Calu3 (cell line): ENCODE measurements around the gene AMN. TPM values are rescaled to one million over a fixed set of nuclear protein-coding genes. Genes with fewer than 3 reads are reported as not detected.

Experiments used
- BruUV-seq: library from RNA; stranded (reverse); fragments of 400-500 nt; replicated peaks from 2 replicates; lab custom pipeline; 2021; lab: Mats Ljungman, UMichigan
- CTCF ChIA-PET: fragments of 300-600 bp; sonication (Branson Sonifier 250); formaldehyde crosslinking; loops from one replicate; lab custom pipeline; 2022; ENCODE audit warnings: antibody characterized with exemption; lab: Charles Lee
- DNase-seq: peaks from one replicate; pipeline ENCODE4 v3.0.0; 2022
- H3K27ac Mint-ChIP-seq: one replicate; pipeline ENCODE4 v1.8.0; 2022; ENCODE audit warnings: mixed read lengths; ENCODE audit not compliant: unreplicated experiment
- H3K27me3 Mint-ChIP-seq: one replicate; pipeline ENCODE4 v1.8.0; 2022; ENCODE audit warnings: mixed read lengths; ENCODE audit not compliant: unreplicated experiment
- H3K36me3 Mint-ChIP-seq: one replicate; pipeline ENCODE4 v1.8.0; 2022; ENCODE audit warnings: mild to moderate bottlenecking, moderate library complexity, mixed read lengths; ENCODE audit not compliant: insufficient read depth, unreplicated experiment
- H3K4me1 Mint-ChIP-seq: one replicate; pipeline ENCODE4 v1.8.0; 2022; ENCODE audit warnings: mild to moderate bottlenecking, low read depth, mixed read lengths; ENCODE audit not compliant: unreplicated experiment
- H3K4me3 Mint-ChIP-seq: one replicate; pipeline ENCODE4 v1.8.0; 2022; ENCODE audit warnings: mild to moderate bottlenecking, low read depth, moderate library complexity, mixed read lengths; ENCODE audit not compliant: unreplicated experiment
- H3K9me3 Mint-ChIP-seq: one replicate; pipeline ENCODE4 v1.8.0; 2022; ENCODE audit warnings: low read depth, mixed read lengths; ENCODE audit not compliant: unreplicated experiment
- CTCF ChIP-seq: fragments of 200-600 bp; IDR thresholded peaks from one replicate; pipeline ENCODE4 v1.8.0; 2022; ENCODE audit warnings: antibody characterized with exemption; ENCODE audit not compliant: unreplicated experiment
- intact Hi-C: fragments of 100-400 bp; cut with micrococcal nuclease; formaldehyde crosslinking; loops from one replicate; pipeline ENCODE4 v1.10.0; 2022; ENCODE audit not compliant: unreplicated experiment
- total RNA-seq: library from RNA; stranded (reverse); gene quantifications from 2 replicates; pipeline ENCODE4 v1.2.3, GENCODE V29; 2022

The AMN gene
- total RNA-seq, 1 experiment from 2014 or later = 13.7 TPM

- no peak for DNase-seq
- no peak overlapping the region for H3K4me3 Mint-ChIP-seq
- no peaks in the 10 kb centered on the region for H3K4me1 Mint-ChIP-seq
- H3K27ac Mint-ChIP-seq = no peak overlapping the region
- no peak for TF ChIP-seq CTCF
- H3K36me3 Mint-ChIP-seq = peaks cover 3% of the 10 kb centered on the region
- H3K27me3 Mint-ChIP-seq = no peaks in the 10 kb centered on the region
- CTCF ChIA-PET = interaction anchor here (0.6 kb wide), 1 partner anchor 20 kb away, joined by 4 read pairs; no protein-coding TSS in a partner anchor
- intact Hi-C loops = no loop called here
- no TSS peak for BruUV-seq
- H3K9me3 Mint-ChIP-seq = no peaks in the 10 kb centered on the region
Observed at GRCh38 chr14:102900631-102901571, 21.6 kb upstream of the AMN start.

GRCh38 chr14:102901633-102902032 lies 20.8 kb upstream of the AMN start:
- H3K27me3 Mint-ChIP-seq = no peaks in the 10 kb centered on the region
- intact Hi-C loops = no loop called here
- H3K36me3 Mint-ChIP-seq = peaks cover 3% of the 10 kb centered on the region
- DNase-seq = no peak
- H3K9me3 Mint-ChIP-seq = no peaks in the 10 kb centered on the region
- no peak for TF ChIP-seq CTCF
- no TSS peak for BruUV-seq
- H3K4me1 Mint-ChIP-seq = no peaks in the 10 kb centered on the region
- H3K4me3 Mint-ChIP-seq = no peak overlapping the region
- CTCF ChIA-PET = no interaction called here
- H3K27ac Mint-ChIP-seq = no peak overlapping the region

- no TSS peak for BruUV-seq
- no peak for DNase-seq
- intact Hi-C loops = no loop called here
- no peak for TF ChIP-seq CTCF
- no peaks in the 10 kb centered on the region for H3K27me3 Mint-ChIP-seq
- no peak overlapping the region for H3K27ac Mint-ChIP-seq
- no peaks in the 10 kb centered on the region for H3K4me1 Mint-ChIP-seq
- no peak overlapping the region for H3K4me3 Mint-ChIP-seq
- H3K36me3 Mint-ChIP-seq = peaks cover 3% of the 10 kb centered on the region
- no peaks in the 10 kb centered on the region for H3K9me3 Mint-ChIP-seq
- CTCF ChIA-PET = no interaction called here
Observed at GRCh38 chr14:102902086-102902485, 20.4 kb upstream of the AMN start.

GRCh38 chr14:102902523-102903247 lies 19.8 kb upstream of the AMN start:
- H3K4me1 Mint-ChIP-seq = no peaks in the 10 kb centered on the region
- intact Hi-C loops = no loop called here
- no TSS peak for BruUV-seq
- DNase-seq = no peak
- no peaks in the 10 kb centered on the region for H3K27me3 Mint-ChIP-seq
- H3K4me3 Mint-ChIP-seq = no peak overlapping the region
- peaks cover 6% of the 10 kb centered on the region for H3K36me3 Mint-ChIP-seq
- H3K27ac Mint-ChIP-seq = no peak overlapping the region
- no peaks in the 10 kb centered on the region for H3K9me3 Mint-ChIP-seq
- no peak for TF ChIP-seq CTCF
- CTCF ChIA-PET = no interaction called here
